ENCODE data around the gene FADD.

The FADD gene

DNA sequence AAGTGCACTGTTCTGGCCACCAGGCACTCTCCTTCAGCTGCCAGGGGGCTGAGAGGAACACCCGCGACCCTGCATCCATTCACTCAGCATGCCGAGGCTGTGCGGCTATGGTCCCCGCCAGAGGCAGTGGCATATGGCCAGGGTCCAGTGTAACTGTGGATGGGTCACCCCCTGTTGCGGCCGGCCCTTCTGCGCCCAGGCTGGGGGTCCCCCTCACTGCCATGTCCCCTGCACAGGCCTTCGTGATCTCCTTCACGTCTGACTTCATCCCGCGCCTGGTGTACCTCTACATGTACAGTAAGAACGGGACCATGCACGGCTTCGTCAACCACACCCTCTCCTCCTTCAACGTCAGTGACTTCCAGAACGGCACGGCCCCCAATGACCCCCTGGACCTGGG is 20.8 kb upstream of the FADD start:
- no peak overlapping the region for H3K27ac ChIP-seq
- TF ChIP-seq, protein P1, sequence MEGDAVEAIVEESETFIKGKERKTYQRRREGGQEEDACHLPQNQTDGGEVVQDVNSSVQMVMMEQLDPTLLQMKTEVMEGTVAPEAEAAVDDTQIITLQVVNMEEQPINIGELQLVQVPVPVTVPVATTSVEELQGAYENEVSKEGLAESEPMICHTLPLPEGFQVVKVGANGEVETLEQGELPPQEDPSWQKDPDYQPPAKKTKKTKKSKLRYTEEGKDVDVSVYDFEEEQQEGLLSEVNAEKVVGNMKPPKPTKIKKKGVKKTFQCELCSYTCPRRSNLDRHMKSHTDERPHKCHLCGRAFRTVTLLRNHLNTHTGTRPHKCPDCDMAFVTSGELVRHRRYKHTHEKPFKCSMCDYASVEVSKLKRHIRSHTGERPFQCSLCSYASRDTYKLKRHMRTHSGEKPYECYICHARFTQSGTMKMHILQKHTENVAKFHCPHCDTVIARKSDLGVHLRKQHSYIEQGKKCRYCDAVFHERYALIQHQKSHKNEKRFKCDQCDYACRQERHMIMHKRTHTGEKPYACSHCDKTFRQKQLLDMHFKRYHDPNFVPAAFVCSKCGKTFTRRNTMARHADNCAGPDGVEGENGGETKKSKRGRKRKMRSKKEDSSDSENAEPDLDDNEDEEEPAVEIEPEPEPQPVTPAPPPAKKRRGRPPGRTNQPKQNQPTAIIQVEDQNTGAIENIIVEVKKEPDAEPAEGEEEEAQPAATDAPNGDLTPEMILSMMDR (IDR thresholded peaks at IDR 0.05): no peak
- no peak for DNase-seq (ENCODE audit: low spot score)
- no peak overlapping the region for H3K4me3 ChIP-seq

GRCh38 chr11:70183032-70183431 is 20.1 kb upstream of the FADD start:
- TF ChIP-seq, protein P1 (IDR thresholded peaks at IDR 0.05): no peak
- Histone ChIP-seq H3K4me3 (no peak overlapping the region), H3K27ac (peak overlapping the region in 1 of 2 donors; percentile 77)
- no peak for DNase-seq (ENCODE audit: low spot score)

GRCh38 chr11:70183483-70184176 is 19.5 kb upstream of the FADD start:
- Histone ChIP-seq H3K27ac (peak overlapping the region in 1 of 2 donors; percentile 77), H3K4me3 (no peak overlapping the region)
- DNase-seq (ENCODE audit: low spot score): peak; percentile 81
- TF ChIP-seq, protein P1 (IDR thresholded peaks at IDR 0.05): no peak

DNA sequence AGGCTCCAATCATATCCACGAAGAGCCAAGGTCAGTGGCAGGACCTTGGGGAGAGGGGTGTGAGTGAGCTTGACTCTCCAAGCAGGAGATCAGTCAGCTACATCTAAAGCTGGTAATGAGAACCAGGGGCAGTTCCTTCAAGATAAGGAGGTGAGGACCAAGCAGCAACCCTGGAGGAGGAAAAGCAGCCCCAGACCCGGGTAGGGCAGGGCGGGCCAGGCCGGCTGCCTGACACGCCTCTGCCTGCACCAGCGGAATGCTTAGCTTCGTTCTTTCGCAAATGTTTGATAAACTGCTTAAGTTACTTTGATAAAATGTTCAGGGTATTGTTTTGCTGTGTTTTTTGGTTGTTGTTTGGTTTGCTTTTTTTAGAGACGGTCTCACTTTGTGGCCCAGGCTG is 18.7 kb upstream of the FADD start:
- TF ChIP-seq, protein P1 (IDR thresholded peaks at IDR 0.05): no peak
- Histone ChIP-seq H3K4me3 (no peak overlapping the region), H3K27ac (peak overlapping the region in 1 of 2 donors; percentile 77)
- no peak for DNase-seq (ENCODE audit: low spot score)

DNA sequence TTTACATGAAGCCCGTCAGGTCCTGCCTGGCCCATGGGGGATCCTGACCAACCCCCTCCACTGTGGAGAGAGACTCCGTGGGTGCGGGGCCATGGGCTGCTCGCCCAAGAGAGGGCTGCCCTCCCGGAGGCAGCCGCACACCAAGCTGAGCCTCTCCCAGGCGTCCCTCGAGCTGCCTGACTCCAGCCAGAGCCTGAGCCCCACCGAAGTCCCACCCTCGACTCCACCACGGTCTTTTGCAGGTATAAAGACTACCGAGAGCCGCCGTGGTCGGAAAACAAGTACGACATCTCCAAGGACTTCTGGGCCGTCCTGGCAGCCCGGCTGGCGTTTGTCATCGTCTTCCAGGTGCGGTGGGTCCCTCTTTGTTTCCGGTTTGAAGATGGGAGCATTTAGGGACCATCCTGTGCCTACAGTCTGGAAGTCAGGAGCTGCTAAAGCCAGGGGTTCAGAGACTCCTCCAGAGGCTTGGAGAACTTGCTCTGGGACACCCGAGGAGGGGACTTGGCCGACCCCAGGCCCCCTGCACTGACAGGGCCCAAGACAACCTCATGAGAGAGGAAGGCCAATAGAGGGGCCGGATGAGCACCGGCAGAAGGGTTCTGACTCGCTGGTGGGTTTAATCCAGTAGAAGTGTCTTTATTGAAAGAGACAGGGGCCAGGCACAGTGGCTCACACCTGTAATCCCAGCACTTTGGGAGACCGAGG is 17.6 kb upstream of the FADD start:
- DNase-seq (ENCODE audit: low spot score): no peak
- H3K4me3 ChIP-seq: no peak overlapping the region
- H3K27ac ChIP-seq: no peak overlapping the region
- TF ChIP-seq, protein P1 (IDR thresholded peaks at IDR 0.05): no peak

DNA sequence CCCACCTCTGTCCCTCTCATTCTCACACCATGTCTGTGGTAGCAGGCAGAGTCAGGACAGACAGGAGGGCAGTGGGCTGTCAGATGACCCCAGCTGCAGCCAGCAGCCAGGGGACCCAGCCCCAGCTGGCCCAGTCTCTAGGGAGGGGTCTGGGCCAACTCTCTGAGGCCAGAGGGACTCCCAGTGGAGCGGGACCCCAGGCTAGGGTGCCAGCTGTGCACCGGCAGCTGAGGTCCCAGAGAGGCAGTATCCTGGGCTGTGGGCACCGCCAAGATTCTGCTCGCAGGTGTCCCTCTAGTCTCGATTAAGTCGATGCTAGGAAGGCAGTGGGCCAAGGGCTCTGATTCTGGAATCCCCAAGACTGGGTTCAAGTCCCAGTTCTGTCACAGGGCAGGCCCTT is 16.7 kb upstream of the FADD start:
- Histone ChIP-seq H3K4me3 (no peak overlapping the region), H3K27ac (no peak overlapping the region)
- TF ChIP-seq, protein P1 (IDR thresholded peaks at IDR 0.05): no peak
- no peak for DNase-seq (ENCODE audit: low spot score)

- TF ChIP-seq, protein P1 (IDR thresholded peaks at IDR 0.05): no peak
- Histone ChIP-seq H3K27ac (no peak overlapping the region), H3K4me3 (no peak overlapping the region)
- DNase-seq (ENCODE audit: low spot score): no peak
These were observed 16.2 kb upstream of the FADD start for GRCh38 chr11:70186936-70187335.
